Measurements from ENCODE around the gene C5orf15. TPM values are rescaled to one million over a fixed set of nuclear protein-coding genes. Genes with fewer than 3 reads are reported as not detected.

C5orf15 gene
- total and polyA plus RNA-seq, 9 of the 15 experiments (the other 6 are each of a cell fraction or from before 2014, with no cell fraction given), result 23.3 to 50.7 (median 35.5) TPM

GRCh38 chr5:133930061-133930812 lies 38.2 kb downstream of the C5orf15 start (continued):
- TF ChIP-seq CHD7 (IDR thresholded peaks at IDR 0.05; ENCODE audit: low read depth, low read length) (no peak), ASH1L (IDR thresholded peaks at IDR 0.05; ENCODE audit: borderline replicate concordance, low read depth, partially characterized antibody) (no peak), ZBTB1 (CRISPR knock-in tag; IDR thresholded peaks at IDR 0.05; ENCODE audit: borderline replicate concordance, low read depth) (no peak), NR3C1 (CRISPR knock-in tag; IDR thresholded peaks at IDR 0.05) (no peak), NUFIP1 (IDR thresholded peaks at IDR 0.05; ENCODE audit: partially characterized antibody) (no peak), WHSC1 (IDR thresholded peaks at IDR 0.05; ENCODE audit: low read length) (no peak), CBX5 (IDR thresholded peaks at IDR 0.05; ENCODE audit: borderline replicate concordance, low read depth) (no peak), NR2F6 (CRISPR knock-in tag; IDR thresholded peaks at IDR 0.05) (no peak), BRF2 (IDR thresholded peaks at IDR 0.05; ENCODE audit: borderline replicate concordance, insufficient read depth, insufficient read length) (no peak), RUNX1 (IDR thresholded peaks at IDR 0.05; ENCODE audit: low read depth) (no peak), ZNF77 (CRISPR knock-in tag; IDR thresholded peaks at IDR 0.05) (no peak), ZC3H8 (IDR thresholded peaks at IDR 0.05) (no peak), POLR2AphosphoS2 (IDR thresholded peaks at IDR 0.05; ENCODE audit: low read length) (no peak), ETS2 (tag; IDR thresholded peaks at IDR 0.05; ENCODE audit: borderline replicate concordance, poor library complexity, severe bottlenecking) (no peak), ZNF668 (CRISPR knock-in tag; IDR thresholded peaks at IDR 0.05) (no peak), CBX3 (IDR thresholded peaks at IDR 0.05; ENCODE audit: borderline replicate concordance in 1 of 2, low read length in 2 of 2) (no peak), ZNF584 (CRISPR knock-in tag; IDR thresholded peaks at IDR 0.05; ENCODE audit: low read depth) (no peak)

All from K562 (cell line).